Ureter (tissue), 1 donor: ENCODE results near the gene SUFU. TPM values are rescaled to one million over a fixed set of nuclear protein-coding genes. Genes with fewer than 3 reads are reported as not detected.
"Not testable (repeated sequence)": the region's sequence is repeated elsewhere in the genome, so short reads cannot be mapped to it uniquely, and the experiment has no call there.

Source experiments
- DNase-seq: peaks from one replicate; pipeline ENCODE4 v3.0.0-alpha.2; 2020; ENCODE audit warnings: low spot score
- total RNA-seq: library from RNA; stranded (reverse); gene quantifications from one replicate; pipeline ENCODE4 v1.2.4, GENCODE V29; 2023
- donor health status: DM: yes; HTN: yes; CAD: no.

The SUFU gene
- total RNA-seq, 1 donor from 2014 or later: 25.5 TPM

DNA sequence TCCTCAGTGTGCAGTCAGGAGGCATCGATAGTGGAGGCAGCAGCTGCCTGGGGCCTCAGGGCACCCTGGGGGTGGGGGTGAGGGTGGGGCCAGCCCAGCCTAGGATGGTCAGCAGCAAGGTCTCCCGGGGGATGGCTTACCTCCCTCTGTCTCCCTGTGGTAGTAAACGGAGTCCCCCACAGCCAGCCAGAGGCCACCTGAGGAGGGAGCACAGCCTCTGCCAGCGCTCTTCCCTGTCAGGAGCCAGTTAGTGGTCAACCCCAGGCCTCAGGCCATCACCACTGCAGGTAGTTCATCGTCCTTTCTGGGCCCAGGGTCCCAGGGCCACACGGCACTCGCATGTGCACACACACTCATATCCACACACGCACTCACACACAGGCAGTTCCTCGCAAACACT, 23.4 kb upstream of the SUFU start:
- DNase-seq: no peak

DNA sequence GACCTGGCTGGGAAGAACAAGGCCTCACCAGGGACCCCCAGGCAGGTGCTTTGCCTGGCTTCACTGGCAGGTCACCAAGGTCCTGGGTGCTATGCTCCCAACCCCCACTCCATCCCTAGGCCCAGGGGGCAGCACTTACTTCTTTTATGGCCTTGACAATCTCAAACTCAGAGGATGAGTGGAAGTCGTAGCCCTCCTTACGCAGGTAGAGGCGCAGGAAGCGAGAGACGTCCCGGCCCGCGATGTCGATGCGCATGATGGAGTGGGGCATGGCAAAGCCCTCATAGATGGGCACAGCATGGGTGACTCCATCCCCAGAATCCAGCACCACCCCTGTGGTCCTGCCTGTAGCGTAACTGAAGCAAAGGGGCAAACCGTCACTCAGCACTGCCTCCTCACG, 19.8 kb upstream of the SUFU start:
- no peak for DNase-seq

DNA sequence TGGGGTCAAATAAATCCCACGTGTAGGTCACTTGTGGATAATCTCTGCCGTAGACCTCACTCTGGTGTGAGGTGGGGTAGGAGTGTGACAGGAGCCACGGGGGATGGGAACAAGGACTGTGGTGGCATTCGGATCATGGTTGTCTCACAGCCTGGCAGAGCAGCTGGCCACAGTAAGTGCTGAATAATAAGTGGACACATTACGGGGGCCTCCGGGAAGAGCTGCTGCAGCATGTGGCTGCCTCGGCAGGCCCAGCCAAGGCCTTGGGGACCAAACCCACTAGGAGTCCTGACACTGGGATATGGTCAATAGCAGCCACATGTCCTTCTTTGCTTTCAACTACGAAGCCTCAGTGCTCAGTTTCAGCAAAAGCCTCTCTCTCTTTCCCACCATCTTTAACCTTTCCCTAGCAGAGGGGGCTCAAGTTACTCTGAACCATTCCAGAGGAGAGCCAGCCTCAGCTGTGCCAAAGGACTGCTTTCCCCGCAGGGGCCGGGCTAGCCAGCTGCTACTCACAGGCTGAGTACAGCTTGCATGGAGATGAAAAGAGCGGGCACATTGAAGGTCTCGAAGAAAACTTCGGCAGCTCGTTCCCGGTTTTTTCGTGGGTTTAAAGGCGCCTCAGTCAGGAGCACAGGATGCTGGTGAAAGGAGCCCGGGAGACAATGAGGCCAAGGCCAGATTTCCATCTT, 18.5 kb upstream of the SUFU start:
- no peak for DNase-seq

DNA sequence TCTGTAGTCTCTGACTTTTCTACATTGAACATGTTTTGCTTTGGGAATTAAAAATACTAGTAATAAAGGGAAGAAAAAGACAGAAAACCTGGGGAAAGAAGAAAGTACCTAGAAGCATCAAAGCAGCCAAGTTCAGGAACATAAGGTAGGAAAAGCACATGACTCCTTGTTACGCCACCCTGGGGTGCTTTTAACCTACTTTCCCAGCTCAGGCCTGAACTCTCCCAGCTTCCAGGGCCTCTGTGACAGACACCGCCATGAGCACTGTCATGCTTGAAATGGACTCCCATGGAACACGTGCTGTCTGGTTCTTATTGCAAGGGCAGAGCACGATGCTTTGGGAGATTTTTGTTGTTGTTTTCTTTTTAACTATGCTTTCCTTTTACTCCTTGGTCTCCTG, 12.6 kb upstream of the SUFU start:
- no peak for DNase-seq

DNA sequence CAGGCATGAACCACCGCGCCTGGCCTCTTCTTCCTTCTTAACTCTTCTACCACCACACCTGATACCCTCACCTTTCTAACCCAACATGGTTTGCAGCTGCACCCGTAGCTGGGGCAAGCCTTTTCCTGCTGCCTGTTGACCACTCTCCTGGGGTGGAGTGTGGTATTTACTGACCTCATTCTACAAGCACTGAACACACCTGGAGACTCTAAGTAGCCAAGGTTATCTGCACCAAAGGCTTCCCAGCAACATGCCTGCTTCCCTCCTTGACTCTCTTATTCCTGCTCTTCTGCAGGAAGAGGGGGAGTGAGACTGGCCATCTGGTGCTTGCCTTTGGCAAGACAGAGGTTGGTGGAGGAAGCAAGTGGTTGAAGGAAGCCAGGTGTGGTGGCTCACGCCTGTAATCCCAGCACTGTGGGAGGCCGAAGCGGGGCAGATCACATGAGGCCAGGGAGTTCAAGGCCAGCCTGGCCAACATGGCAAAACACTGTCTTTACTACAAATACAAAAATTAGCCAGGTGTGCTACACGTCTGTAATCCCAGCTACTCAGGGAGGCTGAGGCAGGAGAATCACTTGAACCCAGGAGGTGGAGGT, 11.3 kb upstream of the SUFU start:
- DNase-seq: no peak

DNA sequence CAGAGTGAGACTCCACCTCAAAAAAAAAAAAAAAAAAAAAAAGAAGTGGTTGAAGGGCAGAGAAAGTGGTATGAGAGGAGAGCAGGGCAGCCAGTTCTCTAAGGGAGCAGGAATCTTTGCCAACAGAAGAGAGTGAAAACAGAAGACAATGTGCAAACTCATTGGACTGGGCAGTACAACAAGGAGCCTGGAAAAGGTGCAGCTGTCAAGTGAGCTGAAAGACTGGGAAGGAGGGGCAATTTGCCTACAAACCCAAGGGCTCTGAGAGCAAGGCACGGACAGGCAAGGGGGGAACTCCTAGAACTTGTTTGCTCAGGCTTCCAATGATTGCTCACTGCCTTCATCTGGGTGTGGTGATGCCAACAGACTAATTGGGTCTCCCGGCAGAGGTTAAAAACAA, 10.8 kb upstream of the SUFU start:
- DNase-seq: no peak

DNA sequence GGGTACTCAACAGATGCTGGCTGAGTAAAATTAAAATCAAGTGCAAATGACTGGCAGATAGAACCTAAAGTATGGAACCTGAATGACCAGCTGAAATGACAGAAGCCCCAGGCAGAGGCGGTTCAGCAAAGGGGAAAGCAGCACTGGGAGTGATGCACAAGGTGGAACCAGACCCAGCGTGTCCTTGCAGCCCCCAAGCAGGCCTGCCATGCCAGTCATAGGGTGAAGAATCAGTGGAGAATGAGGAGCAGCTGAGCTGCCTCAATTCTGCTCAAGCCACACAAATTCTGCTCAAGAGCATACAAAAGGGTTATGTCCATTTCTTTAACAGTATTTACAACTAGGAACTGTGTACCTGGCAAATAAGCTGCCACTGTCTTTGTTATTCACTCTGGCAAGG, 10.0 kb upstream of the SUFU start:
- no peak for DNase-seq

DNA sequence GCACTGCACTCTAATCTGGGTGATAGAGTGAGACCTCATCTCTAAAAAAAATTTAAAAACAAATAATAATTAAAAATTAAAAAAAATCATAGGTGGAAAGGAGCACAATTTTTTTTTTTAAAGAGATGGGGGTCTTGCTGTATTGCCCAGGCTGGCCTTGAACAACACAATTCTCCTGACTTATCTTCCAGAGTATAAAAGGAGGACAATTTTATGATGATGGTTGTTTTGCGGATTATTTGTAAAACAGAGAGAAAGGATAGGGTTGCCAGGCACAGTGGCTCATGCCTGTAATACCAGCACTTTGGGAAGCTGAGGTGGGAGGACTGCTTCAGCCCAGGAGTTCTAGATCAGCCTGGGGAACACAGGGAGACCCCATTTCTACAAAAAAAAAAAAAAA, 6.2 kb upstream of the SUFU start:
- no peak for DNase-seq

DNA sequence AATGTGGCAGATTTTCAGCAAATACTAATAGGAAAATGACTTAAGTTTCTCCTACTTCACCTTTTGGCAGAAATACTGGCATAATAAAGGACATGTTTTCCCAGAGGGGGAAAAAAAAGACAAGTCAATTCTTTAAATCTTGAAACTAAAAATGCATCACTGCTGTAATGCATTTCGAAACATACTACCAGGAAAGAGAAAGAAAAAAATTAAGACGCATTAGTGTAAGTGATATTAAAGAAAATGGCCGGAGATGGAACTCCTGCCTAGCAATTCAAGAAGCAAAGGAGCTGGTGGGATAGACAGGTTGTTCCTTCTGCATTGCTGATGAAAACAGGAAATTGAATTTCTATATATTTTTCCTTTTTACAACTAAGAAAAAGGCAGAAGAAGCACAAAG, 4.4 kb upstream of the SUFU start:
- DNase-seq: no peak

DNA sequence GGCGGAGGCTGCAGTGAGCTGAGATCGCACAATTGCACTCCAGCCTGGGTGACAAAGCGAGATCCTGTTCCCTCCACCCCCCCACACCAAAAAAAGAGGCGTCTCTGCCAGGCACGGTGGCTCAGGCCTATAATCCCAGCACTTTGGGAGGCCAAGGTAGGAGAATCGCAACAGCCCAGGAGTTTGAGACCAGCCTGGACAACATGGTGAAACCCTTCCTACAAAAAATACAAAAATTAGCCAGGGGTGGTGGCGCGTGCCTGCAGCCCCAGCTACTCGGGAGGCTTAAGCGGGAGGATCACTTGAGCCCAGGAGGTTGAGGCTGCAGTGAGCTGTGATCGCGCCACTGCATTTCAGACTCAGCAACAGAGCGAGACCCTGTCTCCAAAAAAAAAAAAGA, 3.1 kb upstream of the SUFU start:
- DNase-seq: not testable (repeated sequence)

DNA sequence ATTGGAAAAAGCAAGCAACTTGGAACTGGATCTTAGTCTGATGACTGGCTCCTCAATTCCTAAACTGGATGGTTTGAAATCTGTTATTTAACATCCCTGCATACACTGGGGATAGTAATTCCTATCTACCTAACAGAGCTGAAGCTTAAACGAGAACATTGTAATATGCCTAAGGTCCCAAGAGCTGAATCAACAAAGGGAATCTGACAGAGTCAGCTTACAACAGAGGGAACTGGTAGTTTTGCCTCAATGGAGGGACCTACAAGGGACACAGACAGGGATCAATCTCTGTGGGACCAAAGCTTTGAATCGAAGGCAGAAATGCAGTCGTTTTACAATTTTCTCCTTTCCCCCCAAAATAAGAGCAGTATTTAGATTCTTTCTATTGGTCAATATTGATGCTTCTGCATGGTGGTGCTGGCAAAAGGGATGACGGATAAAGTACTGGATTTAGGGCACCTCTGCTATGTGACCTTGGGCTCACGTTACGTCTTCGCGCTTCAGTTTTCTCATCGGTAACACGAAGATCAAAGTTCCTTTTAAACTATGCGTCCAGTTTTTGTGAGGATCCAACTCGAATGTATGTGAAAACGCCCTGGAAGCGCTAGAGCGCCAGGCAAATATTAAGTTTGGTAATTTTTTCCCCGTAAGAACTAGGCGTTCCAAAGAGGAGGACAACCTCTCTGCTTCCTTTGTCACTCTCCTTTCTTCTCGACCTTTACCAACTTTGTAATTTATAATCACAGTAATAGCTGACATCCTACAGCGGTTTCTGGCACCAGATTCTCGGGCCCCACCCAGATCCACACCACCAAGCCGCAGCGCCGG, 2.4 kb upstream of the SUFU start:
- no peak for DNase-seq

DNA sequence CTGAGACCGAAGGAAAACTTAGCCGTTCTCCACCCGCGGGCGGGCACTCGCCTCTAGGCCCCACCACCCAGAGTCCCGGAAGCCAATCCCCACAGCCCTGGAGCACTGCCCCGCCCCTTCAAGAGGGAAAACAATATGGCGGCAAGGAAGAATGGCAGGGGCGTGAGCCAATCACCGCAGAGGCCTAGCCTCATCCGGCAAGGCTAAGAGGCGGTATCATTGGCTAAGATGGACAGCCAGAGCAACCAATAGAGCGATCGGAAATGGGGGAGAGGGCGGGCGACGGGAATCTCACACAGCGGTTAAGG, 1.8 kb upstream of the SUFU start:
- peak; percentile 100 for DNase-seq

DNA sequence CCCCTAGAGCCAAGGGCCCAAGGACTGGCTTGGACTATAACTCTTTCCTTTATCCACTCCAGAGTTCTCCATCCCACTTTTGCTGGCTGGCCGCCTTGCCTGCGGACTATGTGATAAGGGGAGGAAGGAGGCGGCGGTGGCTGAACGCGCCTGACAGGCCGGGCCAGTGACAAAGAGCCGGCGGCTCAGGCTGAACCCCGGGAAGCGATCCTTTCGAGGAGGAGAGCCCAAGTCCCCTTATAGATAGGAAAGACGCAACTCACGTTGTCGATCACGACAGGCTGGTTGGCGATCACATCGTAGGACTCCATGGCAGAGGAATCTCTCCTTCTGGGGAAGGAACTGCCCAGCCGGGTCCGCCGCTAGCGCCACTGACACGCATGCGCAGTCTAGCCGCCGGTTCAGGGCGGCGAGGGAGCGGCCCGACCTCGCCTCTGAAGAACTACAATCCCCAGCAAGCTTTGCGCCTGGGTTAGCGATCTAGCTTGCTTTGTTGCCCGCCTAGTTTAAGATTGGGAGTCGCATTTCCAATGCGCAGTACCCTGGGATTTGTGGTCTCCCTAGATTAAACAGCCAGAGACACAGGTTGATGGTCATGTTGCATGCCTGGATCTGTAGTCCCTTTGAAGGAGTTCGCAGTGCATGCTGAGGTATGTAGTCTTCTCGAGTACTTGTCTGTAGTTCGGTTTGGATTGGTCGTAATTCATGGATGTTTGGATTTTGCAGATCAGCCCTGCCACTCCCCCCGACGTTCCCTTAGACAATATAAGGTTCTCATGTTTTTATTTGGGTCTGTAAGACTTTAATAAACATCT, 1.2 kb upstream of the SUFU start, which contains the start of gene ACTR1A:
Gene ACTR1A, minus strand, starts transcription at position 376 of the 815 bp plus-strand sequence. Its CDS starts 65 bp downstream, at position 311.
- peak; percentile 97 for DNase-seq

DNA sequence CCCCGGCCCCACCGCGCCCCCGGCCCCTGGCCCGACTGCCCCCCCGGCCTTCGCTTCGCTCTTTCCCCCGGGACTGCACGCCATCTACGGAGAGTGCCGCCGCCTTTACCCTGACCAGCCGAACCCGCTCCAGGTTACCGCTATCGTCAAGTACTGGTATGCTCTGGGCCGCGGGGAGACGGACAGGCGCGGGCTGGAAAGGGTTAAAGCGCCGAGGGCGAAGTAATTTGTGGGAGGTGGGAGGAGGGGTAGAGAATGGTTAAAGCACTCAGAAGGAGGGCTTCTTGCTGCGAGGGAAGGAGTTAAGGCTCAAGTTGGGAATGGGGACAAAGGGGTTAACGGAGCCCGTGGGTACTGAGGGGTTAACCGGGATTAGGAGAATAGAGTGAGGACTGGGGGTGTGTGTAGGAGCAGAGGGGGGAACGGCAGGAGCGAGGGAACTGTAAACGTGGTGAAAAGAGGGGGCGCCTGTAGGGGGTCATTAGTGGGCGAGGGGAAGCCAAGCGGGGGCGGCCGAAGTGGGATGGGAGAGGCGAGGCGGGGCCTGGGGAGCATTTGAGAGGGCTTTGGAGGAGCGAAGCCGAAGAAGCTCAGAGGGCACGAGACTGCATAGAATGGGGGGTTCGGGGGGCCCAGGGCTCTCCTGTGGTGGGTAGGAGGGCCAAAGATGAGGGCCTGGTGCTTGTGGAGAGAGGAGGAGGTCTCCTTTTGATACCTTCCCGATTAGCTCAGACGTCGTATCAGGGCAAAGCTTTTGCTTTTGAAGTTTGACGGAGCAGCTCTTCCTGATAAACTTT, 605 bp downstream of the SUFU start:
- DNase-seq: peak; percentile 64

DNA sequence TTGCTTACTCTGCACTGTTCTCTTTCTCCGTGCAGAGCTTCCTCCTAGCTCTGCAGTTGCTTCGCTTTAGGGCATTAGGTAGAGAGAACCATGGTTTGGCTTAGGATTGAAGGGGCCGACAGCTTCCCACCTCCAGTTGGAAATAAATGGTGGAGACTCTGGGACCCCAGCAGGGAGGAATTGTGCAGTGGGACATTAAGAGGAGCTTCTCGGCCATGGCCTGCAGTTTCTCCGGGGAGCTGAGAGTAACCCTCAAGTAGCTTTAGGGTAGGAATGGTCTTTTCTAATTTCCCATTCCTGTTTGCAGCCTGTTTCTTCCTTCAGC, 1.2 kb downstream of the SUFU start:
- no peak for DNase-seq

DNA sequence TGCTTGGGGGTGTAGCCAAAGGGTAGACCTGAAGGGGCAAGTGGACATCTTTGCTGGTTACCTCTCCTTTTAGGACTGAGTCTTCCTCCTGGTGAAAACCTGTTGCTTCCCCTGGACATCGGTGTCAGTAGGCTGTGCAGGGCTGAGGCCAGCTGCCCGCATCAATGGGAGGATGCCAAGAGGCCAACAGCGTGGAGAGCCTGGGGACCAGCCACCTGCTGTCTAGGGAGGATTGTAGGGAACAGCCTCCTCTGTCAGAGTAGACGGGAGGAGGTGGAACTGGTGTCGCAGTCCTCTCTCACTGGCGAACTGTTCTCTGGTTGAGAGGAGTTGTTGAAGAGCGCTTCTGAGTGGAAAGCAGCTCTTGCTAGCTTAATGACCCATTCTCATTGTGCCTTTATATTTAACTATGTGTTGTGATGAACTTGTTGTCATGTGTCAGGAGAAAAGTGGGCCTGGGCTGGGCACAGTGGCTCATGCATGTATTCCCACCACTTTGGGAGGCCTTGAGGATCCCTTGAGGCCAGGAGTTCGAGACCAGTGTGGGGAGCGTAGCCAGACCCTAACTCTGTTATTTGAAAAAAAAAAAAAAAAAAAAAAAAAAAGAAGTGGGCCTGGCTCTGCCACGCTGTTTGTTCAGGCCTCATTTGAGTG, 1.8 kb downstream of the SUFU start:
- DNase-seq: no peak

DNA sequence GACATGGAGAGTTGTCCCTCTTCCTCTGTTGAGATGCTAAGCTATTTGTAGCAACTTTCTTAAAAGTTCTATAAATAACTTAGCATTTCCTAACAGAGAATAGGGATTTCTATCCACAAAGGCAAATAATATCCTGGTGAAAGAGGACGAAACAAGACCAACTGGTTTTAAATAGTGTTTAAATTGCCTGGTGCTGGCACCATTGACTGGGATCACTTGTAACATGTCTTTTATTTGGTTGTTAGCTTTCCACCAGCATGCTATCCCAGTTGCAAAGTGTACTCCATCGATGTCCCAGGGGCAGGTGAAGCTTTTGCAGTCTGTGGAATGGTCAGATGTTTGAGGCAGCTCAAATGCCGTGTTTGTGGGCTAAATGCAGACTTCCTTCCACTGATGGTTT, 3.7 kb downstream of the SUFU start:
- DNase-seq: no peak

DNA sequence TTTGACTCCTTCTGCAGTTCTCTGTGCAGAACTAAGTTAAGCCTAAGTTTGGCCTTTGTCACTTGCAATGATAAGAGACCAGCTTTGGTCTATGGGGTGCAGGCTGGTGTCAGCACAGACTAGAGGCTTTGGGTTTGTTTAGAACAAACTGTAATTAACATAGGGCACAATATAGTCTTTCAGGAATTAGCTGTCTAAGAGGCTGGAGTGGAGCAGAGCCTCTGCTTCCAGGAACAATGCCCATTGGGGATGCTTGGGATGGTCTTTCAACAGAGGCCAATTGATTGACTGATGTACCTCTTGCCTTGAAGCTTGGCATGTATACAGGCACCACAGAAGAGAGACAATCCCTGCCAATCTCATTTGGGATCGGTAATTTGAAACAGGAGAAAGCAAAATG, 4.7 kb downstream of the SUFU start:
- no peak for DNase-seq

DNA sequence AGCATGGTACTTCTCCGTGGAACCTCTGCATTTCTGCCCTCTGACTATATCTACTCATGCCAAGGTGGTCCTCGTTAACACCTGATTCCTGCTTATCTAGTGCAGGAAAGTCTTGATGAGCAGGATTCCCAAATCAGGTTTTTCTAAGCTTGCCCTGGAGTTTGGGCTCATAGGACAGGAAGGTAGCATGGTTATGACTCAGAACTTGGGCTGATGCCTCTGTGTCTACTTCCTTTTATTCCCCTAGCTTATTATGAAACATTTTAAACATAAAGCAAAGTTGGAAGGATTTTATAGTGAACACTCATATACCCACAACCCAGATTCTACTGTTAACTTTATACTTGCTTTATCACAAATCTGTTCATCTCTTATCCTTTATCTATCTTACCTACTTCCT, 5.6 kb downstream of the SUFU start:
- peak; percentile 51 for DNase-seq

DNA sequence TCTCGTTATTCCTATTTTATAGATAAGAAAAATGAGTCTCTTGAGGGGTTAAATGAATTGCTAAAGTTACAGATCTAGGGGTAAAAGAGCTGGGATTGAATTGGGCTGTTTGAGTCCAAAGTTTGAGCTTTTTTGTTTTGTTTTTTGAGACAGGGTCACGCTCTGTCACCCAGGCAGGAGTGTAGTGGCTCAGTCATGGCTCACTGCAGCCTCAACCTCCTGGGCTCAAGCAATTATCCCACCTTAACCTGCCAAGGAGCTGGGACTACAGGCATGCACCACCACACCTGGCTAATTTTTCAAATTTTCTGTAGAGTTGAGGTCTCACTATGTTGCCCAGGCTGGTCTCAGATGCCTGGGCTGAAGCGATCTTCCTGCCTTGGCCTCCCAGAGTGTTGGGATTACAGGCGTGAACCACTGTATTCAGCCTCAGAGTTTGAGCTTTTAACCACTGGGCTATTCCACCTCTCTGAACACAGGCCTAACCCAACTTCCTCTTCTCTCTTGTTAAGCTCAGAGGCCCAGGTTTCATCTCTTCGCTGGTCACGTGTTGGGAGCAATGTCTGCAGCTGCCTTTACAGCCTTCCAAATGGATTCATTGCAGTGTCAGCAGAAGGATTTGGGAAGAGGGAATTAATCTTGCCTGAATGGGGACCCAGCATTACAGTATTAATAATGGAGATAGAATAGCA, 8.0 kb downstream of the SUFU start:
- no peak for DNase-seq
